Fibroblast of the aortic adventitia (primary cell): ENCODE measurements around the gene CFDP1. TPM values are rescaled to one million over a fixed set of nuclear protein-coding genes. Genes with fewer than 3 reads are reported as not detected.

Experiments
- DNase-seq: peaks from one replicate; pipeline ENCODE4 v3.0.0-alpha.2; 2010; ENCODE audit warnings: low read depth
- H3K4me3 ChIP-seq: 2 replicates; pipeline ENCODE4 v1.5.1; 2011; ENCODE audit warnings: low read depth, mild to moderate bottlenecking, control low read depth, low read length, moderate library complexity
- total RNA-seq: library from RNA; depleted of rRNA; stranded (reverse); fragments of >200 nt; gene quantifications from 2 replicates; pipeline ENCODE4 v1.2.3, GENCODE V29; 2012; ENCODE audit warnings: low replicate concordance
- TF ChIP-seq, protein P1 (sequence below): IDR thresholded peaks from 2 replicates; pipeline ENCODE4 v1.5.1; 2011; ENCODE audit warnings: mild to moderate bottlenecking, low read length, control low read depth, inconsistent platforms; ENCODE audit not compliant: insufficient read depth

The CFDP1 gene
- total RNA-seq, 1 donor = 47.0 TPM

DNA sequence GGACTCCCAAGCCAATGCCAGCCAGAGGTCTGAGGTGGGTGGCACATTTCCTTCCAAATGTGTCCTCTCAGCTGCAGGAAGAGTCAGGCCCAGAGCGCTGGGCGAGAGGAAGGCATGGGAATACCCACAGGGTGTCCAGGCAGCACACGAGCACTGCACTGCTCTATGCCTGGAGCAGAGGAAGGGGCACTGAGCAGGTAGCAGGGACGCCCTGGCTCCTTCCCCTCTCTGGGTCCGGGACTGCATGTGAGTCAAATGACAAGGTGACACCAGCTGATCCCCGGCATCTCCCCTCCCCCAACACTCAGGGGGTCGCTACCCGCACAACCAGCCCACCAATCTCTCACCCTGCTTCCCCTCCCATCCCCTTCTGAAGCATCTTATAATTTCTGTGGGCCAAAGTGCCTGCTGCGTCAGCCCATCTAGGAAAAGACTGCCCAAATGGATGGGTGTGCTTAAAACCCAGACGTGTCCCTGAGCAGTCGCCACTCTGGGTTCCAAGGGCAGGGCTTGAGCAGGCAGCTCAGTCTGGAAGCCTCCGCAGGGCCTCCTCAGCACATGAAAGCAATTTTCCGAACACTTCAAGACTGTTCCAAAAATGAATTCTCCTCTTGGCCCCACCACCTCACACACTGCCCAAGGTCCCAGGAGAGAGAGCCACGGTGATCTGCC, 169.9 kb downstream of the CFDP1 start:
- peak overlapping the region; percentile 84 for H3K4me3 ChIP-seq
- DNase-seq = peak; percentile 22
- TF ChIP-seq, protein P1, sequence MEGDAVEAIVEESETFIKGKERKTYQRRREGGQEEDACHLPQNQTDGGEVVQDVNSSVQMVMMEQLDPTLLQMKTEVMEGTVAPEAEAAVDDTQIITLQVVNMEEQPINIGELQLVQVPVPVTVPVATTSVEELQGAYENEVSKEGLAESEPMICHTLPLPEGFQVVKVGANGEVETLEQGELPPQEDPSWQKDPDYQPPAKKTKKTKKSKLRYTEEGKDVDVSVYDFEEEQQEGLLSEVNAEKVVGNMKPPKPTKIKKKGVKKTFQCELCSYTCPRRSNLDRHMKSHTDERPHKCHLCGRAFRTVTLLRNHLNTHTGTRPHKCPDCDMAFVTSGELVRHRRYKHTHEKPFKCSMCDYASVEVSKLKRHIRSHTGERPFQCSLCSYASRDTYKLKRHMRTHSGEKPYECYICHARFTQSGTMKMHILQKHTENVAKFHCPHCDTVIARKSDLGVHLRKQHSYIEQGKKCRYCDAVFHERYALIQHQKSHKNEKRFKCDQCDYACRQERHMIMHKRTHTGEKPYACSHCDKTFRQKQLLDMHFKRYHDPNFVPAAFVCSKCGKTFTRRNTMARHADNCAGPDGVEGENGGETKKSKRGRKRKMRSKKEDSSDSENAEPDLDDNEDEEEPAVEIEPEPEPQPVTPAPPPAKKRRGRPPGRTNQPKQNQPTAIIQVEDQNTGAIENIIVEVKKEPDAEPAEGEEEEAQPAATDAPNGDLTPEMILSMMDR = no peak

DNA sequence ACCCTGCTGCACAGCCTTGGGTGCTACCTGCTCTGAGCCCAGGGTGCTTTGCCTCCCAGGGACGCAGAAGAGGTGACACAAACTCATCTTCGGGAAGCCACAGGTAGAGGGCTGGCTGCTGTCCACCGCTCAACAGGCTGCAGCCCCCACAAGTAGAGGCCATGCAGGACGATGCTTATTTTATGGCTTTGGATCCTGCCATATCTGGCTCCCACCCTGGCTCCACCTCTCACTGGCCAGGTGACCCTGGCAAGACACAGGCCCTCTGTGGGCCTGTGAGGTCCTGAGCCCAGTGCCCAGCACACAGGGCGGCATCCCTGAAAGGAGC, 170.5 kb downstream of the CFDP1 start:
- no peak for DNase-seq
- TF ChIP-seq, protein P1 = no peak
- peak overlapping the region; percentile 84 for H3K4me3 ChIP-seq

DNA sequence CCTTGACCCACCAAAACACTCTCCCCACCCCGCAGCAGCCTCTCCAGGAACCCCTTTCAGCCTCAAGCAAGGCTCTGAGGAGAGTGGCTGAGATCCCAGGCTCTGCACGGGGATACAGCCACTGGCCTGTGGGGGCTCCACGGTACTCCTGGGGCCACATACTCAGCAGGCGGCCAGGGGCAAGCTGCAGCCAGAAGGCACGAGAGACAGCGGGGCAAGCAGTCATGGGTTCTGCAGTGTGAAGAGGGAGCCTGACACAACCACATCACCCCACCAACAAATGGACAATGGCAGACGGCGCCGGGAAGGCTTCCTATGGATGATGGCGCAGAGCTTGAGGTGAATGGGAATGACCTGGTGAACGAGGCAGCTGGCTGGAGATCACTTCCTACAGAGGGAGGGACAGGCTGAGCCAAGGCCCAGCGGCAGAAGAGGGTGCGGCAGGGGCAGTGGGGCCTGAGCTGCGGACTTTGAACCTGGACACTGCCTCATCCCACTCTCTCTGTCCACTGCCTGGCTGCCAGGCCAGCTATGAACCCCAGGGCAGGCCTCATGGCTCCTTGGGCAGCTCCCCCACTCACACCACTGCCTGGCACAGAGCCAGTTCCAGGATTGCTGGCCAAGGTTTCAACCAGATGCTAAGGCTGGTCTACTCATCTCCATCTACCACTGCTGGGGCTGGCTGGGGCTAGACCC, 171.1 kb downstream of the CFDP1 start:
- DNase-seq = peak; percentile 44
- H3K4me3 ChIP-seq = peak overlapping the region; percentile 17
- TF ChIP-seq, protein P1 = no peak

DNA sequence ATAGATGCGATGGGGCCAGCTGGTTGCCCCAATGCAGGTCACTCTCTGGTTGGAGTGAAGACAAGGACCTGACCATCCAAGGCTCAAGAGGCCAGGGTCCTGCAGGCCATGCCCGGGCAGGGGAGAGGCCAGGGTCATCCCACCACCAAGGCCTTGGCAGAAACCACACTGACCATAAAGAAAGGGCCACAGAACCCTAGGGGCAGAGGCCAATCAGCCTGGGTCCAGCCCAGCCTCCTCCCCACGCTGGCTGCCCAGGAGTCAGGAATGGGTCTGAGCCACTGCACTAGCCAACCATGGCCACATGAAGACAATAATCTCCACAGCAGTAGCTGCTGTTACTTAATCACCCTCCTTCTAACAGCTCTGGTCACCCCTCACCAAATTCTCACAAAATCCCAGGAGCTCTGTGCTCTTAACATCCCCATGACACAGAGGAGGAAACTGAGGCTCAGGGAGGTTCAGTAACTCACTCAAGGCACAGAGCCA, 171.7 kb downstream of the CFDP1 start:
- no peak overlapping the region for H3K4me3 ChIP-seq
- TF ChIP-seq, protein P1 = no peak
- DNase-seq = no peak

DNA sequence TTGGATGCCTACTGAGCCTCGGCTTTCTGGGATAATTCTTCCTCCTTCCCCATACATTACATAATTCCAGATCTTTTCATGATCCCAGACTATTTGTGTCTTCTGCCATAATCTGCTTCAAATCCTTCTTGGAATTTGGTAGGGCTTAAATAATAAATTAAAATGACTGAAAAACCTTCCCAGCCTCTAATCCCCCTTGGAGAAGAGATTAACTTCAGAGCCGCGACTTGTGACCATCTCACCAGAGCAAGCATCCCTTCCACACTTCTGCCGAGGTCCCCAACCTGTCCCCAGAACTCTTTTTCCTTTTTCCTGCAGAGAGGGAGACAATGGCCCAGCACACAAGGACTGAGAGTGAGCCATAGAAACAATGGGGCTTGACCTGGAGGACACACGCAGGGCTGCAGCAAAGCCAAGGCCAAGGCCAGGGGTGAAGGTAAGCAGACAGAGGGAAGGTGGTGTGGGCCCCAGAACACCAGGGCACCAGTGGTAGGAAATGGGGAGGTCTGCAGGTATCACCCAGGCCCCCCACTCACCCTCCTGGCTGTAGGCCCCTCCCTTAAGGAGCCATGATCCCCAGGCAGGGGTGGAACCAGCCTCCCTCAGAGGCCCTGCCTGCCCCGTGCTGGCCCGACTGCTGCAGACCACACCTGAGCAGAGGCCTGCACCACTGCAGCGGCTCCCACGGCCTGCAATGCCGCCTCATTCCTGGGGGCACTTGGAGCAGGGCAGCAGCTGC, 172.3 kb downstream of the CFDP1 start:
- TF ChIP-seq, protein P1 = no peak
- no peak for DNase-seq
- H3K4me3 ChIP-seq = no peak overlapping the region

DNA sequence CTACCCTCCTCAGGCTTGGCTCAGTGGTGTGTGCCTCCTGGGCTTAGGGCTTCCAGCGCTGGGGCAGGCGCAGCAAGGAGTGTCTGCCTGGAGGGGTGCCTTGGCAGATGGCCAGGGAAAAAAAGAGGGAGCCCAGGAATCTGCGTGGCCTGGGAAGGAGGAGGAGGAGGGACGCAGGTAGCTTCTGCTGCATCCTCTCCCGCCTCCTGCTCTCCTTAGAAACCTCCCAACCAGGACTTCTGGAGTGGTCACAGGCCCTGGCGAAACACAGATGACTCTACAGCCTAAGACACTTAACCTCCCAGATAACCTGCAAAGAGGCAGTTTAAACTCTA, 174.5 kb downstream of the CFDP1 start:
- TF ChIP-seq, protein P1 = no peak
- no peak overlapping the region for H3K4me3 ChIP-seq
- DNase-seq = no peak
